Stimulated activated CD8-positive, alpha-beta memory T cell treated with anti-CD3 and anti-CD28 coated beads, Interleukin-12 subunit alpha, Interleukin-12 subunit beta, amount 100 ng/mL, for 1 hour (primary cell): ENCODE results near the gene RGS10.
"Not testable (repeated sequence)": the region's sequence is repeated elsewhere in the genome, so short reads cannot be mapped to it uniquely, and the experiment has no call there.

ENCODE experiments used
- DNase-seq: peaks from one replicate; pipeline ENCODE4 v3.0.0-alpha.2; 2020; ENCODE audit warnings: low read depth

The RGS10 gene, protein sequence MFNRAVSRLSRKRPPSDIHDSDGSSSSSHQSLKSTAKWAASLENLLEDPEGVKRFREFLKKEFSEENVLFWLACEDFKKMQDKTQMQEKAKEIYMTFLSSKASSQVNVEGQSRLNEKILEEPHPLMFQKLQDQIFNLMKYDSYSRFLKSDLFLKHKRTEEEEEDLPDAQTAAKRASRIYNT

DNA sequence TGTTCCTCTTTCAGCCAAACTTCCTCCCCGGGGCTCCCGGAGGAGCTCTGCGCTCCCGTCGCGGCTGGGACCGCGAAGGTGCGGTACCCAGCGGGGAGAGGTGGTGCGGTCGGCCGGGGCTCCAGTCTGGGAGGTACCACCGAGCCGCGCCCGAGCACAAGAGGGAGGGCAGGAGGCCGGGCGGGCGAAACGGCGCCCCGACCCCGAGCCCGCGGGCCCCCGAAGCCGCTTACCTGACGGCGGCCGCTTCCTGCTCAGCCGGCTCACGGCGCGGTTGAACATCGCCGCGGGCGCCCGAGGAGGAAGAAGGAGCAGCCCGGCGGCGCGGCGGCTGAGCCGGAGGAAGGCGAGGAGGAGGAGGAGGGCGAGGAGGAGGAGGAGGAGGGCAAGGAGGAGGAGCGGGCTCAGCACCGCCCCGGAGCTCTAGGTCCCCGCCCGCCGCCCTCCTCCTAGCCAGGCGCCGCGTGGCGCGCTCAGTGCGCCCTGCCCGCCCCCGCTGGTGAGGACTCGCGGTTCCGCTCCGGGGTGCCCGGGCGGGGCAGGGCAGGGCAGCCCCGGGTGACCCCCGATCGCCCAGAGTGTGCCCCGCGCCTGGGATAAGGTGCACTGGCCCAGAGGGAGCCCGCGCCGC lies at the start of gene RGS10:
RGS10 (minus strand) TSS at position 363 of the 631 bp plus-strand sequence; CDS start at position 282, 81 bp downstream.
- DNase-seq, result peak; percentile 73

DNA sequence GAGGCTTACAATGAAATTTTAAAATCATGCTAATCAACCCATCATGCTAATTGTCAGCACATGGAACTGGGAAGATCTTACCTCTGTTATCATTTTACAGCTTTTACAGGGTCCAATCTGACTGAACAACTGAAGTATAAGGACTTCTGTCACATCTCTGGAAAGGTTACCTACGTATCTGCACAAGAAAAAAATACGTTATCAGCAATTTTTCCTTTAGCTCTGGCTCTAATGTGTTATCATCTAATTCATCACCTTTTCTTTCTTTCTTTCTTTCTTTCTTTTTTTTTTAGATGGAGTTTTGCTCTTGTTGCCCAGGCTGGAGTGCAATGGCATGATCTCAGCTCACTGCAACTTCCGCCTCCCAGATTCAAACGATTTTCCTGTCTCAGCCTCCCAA lies 45.6 kb upstream of the RGS10 start:
- no peak for DNase-seq

DNA sequence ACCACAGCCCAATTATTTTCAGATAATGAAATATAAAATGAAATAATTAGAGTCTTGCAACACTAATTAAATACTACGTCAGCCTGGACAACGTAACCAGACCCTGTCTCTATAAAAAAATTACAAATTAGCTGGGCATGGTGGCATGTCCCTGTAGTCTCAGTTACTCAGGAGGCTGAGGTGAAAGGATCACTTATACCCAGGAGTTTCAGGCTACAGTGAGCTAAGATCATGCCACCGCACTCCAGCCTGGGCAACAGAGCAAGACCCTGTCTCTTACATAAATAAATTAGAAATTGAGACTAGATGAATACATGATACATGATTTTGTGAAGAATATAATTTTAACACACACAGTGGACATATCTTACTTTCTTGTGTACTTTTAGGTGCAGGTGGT lies 35.8 kb upstream of the RGS10 start:
- DNase-seq, result no peak

DNA sequence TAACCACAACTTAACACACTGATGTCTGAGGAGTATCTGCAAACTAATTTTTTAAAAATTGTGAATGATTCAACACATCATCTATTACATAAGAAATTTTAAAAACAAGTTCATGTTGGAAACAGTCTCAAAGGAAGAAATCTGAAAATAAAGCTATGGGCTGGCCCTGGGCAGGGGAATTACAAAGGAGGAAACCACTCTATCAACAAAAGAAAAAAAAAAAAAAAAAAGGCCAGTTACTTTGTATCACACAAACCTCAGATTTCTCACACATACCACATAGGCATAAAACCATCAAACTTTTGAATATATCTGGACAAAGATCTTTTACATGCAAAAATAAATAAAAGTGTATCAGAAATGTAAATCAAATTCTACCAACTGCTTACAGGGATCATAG lies 33.5 kb upstream of the RGS10 start:
- DNase-seq, result no peak

DNA sequence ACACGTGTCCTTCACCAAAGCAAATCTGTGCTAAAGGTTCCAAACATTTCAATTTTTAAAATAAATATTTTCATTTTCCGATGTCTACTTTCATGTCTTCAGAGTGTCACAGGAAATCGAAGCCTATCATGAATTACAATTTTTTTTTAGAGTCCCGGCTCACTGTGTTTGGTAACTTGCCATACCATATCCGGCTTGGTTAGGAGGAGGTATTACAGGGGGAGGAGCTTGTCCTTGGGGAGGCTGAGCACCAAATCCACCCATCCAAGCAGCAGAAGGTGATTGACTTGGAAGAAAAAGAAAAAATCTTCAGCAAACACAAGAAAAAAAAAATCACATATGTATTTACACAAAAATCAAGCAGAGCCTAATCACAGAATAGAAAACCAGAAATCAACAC lies 33.0 kb upstream of the RGS10 start:
- no peak for DNase-seq

DNA sequence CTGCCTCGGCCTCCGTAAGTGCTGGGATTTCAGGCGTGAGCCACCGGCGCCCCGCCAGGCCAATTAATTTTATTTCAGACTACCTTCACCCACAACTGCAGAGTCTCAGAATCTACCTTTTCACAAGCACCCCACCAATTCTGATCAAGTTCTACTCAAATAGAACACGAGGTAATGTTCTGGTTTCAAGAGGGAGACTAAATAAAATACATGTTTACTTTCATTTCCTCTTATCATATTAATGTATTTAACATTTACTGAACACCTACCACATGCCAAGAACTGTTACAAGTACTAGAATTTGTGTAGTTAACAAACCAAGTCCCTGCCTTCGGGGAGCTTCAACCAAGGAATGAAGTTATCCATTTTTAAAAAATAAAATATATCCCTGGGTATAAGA lies 25.5 kb upstream of the RGS10 start:
- no peak for DNase-seq

DNA sequence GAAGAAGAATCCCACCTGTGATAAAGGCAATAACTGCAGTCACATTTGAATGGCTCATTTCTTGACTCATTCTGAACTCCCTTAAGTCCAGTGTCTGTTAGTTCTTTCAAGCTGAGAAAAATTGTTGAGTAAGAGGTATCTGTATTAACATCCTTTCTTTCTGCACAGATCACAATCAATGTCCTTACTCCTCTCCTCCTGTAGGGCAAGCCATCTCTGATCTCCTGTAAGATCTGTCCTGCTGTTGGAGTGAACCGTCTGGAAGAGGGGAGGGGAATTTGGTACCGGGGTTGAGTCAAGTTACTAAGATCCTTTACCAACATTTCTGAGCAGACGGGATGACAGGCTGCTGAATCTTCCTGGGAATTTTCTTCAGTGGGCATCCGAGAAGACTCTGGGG lies 19.6 kb upstream of the RGS10 start:
- DNase-seq, result no peak

DNA sequence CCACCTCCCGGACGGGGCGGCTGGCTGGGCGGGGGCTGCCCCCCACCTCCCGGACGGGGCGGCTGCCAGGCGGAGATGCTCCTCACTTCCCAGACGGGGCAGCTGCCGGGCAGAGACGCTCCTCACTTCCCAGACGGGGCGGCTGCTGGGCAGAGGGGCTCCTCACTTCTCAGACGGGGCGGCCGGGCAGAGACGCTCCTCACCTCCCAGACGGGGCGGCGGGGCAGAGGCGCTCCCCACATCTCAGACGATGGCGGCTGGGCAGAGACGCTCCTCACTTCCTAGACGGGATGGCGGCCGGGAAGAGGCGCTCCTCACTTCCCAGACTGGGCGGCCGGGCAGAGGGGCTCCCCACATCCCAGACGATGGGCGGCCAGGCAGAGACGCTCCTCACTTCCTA lies 17.0 kb upstream of the RGS10 start:
- not testable (repeated sequence) for DNase-seq

DNA sequence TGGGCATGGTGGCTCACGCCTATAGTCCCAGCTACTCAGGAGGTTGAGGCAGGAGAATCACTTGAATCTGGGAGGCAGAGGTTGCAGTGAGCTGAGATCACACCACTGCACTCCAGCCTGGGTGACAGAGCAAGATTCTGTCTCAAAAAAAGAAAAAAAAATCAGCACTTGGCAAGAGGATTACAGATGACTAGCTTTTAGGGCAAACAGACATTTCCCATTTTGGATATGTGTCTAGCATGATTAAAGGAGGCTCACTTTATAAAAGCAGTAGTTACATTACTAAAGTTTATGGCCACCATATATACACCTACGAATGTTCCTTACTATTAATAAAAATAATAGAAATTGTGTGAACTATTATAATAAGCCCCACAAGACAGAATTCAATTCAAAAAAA lies 13.6 kb upstream of the RGS10 start:
- not testable (repeated sequence) for DNase-seq

DNA sequence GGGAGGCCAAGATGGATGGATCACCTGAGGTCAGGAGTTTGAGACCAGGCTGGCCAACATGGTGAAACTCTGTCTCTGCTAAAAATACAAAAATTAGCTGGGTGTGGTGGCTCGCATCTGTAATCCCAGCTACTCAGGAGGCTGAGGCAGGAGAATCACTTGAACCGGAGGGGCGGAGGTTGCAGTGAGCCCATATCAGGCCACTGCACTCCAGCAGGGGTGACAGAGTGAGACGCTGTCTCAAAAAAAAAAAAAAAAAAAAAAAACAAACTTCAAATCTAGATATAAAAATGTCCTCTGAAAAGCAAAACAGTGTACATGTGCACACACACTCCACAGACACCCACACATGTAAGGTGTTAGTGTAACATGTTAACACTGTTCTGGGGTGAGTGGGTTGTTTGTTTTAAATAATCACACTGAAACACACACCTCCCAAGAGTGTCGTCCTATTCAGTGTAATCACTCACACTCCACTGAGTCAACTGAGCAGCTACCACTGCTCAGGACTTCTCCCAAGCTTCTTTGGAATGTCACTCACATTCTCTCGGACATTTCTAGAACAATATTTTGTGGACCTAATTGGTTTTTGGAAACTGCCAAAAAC lies 12.8 kb upstream of the RGS10 start:
- no peak for DNase-seq

DNA sequence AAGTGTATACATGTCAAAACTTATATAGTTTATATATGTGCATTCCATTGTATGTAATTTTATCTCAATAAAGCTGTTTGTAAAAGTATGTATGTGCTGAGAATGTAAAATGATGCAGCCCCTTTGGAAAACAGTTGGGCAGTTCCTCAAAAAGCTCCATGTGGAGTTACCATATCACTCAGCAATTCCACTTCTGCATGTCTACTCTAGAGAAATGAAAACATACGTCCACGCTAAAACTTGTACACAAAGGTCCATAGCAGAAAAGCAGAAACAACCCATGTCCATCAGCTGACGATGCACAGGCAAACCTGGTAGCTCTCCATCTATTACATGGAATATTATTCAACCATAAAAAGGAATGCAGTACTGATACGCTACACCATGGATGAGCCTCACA lies 8.3 kb upstream of the RGS10 start:
- DNase-seq, result no peak

DNA sequence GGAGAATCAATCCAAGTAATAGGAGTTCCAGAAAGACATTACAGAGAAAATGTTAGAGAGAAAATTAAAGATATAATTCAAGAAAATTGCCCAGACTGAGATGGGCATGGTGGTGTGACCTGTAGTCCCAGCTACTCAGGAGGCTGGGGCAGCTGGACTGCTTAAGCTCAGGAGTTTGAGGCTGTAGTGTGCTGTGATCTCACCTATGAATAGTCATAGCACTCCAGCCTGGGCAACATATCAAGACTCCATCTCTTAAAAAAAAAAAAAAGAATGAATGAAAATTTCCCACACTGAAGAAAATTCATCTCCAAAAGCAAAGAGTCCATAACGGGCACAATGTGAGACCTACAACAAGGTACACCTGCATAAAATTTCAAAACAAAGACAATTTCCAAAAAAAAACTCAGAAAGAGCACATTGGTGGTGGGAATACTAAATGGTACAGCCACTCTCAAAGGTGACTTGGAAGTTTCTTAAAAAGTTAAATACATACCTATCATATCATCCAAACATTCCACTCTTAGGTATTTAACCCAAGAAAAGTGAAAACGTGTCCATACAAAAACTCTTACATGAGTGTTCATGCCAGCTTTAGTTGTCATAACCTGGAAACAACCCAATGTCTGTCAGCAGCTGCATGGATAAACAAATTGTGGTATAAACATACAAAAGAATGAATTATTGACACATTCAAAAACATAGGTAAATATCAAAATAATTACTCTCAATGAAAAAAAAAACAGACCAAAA lies 6.9 kb upstream of the RGS10 start:
- DNase-seq, result no peak

DNA sequence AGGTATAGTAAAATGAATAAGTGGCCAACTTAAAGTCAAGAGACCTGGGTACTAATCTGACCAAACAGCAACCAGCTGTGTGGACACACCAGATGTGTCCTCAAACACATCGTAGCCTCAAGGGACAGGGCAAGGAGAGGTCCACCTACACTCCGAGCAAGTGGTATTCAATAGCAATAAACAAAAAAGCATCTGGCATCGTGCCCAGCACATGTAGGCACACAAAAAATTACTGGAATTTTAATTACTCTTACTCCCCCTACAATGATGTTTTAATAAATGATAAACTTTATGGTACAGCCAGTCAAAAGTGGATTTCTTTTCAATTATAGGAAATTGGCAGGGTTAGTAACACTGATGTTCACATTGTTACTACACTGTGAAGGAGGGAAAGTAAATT lies 3.5 kb upstream of the RGS10 start:
- DNase-seq, result no peak

DNA sequence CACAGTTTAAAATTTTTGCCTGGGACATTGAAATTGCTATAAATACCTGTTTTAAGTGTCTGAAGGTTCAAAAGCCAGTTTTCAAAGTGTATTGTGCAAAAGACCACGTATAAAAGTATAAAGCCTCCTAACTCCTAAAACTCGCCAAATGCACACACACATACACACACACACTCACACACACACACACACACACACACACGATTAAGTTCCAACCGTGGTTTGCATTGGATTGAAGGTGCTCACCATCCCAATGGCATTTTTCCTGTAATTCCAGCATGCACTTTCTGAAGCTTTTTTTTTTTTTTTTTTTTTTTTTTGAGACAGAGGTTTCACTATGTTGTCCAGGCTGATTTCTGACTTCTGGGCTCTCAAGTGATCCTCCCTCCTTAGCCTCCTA lies 2.8 kb upstream of the RGS10 start:
- no peak for DNase-seq

DNA sequence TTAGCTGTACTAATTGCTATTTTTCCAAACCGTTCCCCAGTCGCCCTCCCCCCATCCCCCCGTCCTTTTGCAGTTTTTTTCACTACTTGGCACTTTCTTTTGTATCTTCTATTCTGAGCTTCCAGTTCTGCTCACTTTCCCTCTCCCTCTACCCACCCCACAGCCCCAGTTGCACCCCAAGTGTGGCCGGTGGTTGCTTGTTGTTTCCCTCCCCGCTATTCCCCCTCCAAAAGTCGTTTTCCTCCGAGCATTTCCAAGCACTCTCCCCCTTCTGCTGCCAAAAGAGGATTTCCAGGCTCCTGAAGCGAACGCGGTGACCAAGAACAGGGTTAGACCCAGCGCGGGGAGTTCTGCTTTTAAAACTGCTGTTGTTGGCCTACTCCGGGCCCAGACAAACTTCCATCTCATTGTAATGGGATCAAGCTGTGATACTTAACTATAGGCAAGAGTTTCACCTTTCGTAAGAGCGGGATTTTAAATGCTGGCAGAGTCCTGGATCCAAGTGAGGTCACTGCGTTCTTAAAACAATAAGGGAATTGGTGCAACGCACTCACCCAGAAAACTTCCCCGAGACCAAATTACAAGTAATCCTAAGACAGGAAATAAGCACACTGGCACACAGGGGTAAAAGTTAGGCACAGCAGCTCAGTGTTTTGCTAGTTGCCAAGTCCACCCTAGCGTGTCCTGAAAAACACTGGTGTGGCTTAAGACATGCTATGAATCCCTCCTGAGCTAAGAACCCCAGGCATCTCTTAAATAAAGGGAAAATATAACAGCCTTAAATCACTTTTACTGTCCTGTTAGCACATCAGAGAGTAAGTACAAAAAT lies 1.5 kb upstream of the RGS10 start:
- no peak for DNase-seq

DNA sequence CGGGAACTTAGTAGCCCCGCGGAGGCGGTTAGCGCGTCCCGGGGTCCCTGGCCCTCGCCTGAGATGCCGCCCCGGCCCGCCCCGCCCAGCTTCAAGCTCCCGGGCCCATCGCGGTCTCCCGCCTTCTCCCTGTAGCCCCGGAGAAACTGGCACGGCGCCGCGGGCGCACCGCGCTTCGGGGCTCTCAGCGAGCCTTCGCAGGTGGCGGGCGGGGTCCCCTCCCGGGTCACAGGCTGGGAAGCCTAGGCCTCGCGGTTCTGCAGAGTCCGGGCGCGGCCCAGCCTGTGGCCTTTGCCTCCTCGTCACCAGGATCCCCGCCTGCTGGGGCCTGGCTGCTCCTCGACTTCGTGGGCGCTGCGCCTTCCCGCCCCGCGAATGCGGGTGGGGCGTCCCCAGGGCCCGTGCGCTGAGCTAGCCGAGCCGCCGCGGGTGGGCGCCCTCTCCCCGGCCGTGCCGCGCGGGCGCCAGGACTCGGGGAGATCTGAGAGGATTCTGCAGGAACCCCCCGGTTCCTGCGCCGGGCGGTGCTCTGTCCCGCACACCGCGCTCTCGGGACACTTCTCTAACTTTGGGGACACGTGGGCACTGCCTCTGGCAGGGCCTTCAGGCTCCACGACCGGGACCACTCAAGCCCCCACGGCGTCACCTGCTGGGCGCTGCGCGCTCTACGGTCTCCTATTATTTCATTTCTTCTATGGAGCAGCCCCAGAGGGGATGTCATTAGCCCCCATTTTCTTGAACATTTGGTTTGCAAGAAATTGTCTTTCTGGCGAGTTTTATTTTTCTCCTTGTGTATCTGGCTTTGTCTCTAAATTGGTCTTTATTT lies 682 bp upstream of the RGS10 start:
- DNase-seq, result peak; percentile 57

DNA sequence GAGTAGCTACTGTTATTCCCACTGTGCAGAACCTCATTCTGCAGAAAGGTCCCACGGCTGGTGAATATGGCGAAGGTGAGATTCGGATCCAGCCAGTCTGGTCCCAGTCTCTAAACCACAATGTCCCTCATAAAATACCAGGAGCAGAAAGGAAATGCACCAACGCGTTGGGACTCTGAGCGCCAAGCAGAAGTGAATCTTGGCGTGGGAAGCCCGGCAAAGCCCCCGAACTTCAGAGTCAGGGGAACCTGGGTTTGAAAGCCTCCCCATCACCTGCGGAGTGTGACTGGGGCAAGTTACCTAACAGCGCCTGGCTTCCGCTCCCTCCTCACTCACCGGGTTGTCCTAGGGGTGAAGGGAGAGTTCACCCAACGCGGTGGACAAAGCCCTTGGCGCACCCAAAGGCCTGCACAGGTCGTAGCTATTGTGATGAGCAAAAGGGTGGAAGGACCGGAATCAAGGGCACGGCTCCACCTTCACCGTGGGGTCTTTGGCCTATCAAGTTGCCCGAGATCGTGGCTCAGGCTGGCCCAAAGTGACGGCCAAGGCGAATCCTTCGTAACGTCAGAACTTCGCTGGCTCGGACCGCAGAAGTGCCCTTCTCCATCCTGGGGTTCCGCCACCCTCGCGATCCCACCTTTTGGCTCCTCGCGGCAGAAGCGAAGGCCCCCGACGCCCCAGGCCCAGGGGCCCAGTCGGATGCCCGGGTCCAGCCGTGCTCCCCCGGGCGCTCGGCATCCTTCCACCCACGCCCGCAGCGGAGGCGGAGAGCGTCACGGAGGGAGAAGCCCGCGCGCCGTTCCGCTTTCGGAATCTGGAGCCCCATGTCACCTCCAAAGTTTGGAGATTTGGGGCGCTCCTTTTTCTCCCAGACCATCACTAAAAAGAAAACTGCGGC lies 811 bp downstream of the RGS10 start:
- DNase-seq, result no peak

DNA sequence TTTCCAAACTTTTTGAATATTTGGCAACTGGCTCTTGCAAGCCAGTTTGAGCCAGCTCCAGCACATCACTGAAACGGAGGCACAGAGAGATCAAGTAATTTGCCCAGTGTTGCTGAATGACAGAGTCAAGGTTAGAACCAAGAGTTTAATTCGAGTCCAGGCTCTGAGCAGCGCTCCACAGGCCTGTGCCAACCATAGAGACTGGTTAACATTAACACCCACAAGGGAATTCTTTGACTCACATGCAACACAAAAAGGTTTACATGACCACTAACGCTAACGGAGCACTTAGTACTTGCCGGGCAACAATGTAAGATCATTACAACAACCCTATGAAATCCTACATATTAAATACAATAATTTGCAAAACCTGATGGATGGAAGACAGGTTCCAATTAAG lies 1.5 kb downstream of the RGS10 start:
- no peak for DNase-seq

DNA sequence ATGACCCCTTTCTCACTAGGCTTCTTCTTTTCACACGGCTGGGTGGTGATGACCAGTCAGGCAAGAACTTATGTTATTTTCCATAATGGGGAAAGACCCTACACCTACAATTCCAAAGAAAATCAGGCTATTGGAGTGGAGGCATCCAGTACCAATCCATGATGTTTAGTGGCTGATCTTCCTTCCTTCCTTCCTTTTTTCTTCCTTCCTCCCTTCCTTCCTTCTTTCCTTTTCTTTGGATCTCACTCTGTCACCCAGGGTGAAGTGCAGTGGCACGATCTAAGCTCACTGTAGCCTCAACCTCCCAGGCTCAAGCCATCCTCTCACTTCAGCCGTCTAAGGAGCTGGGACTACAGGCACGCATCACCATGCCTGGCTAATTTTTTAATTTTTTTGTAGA lies 2.5 kb downstream of the RGS10 start:
- no peak for DNase-seq

DNA sequence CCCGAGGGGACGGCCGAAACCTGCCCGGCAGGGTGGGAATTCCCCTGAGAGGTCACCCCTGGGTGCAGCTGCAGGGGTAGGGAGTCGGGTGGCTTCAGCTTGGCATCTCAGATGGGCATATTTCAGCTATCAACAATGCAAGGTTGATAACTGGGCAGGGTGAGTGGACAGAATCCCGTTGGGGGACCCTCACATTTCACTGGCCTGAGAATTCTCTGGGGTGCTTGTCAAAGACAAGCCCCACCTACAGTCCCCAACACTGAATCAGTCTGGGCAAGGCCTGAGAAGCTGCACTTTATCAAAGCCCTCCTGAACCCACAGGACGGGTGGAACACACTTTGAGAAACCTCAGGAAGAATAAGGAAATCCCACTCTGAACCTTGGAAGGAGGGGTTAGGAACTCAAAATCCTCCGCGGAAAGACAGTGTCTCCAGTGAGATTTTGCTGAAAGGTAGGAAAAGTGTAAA lies 3.1 kb downstream of the RGS10 start:
- no peak for DNase-seq
